ENCODE results near the gene SLC9A3.

The SLC9A3 gene

GRCh38 chr5:457195-457961 lies 66.9 kb downstream of the SLC9A3 start:
- ChIA-PET CTCF (interaction anchor here (0.9 to 4.4 kb wide), 4 partner anchors 8 to 139 kb away, joined by 3 to 37 read pairs (median 3); no protein-coding TSS in a partner anchor), POLR2A (no interaction called here)
- no peak overlapping the region for H3K4me3 ChIP-seq (ENCODE audit: low read depth, low read length)
- no peak for DNase-seq (ENCODE audit: low read depth, low spot score)
- TF ChIP-seq CTCF (IDR thresholded peaks at IDR 0.05; ENCODE audit: insufficient read depth, low read length, missing control alignments): no peak

- ChIA-PET CTCF (interaction anchor here (0.9 to 4.4 kb wide), 4 partner anchors 7 to 138 kb away, joined by 3 to 37 read pairs (median 3); no protein-coding TSS in a partner anchor), POLR2A (no interaction called here)
- no peak for TF ChIP-seq CTCF (IDR thresholded peaks at IDR 0.05; ENCODE audit: insufficient read depth, low read length, missing control alignments)
- no peak for DNase-seq (ENCODE audit: low read depth, low spot score)
- H3K4me3 ChIP-seq (ENCODE audit: low read depth, low read length): no peak overlapping the region
These were observed 67.7 kb downstream of the SLC9A3 start for GRCh38 chr5:456351-457194.

GRCh38 chr5:455806-456205 lies 68.4 kb downstream of the SLC9A3 start:
- TF ChIP-seq CTCF (IDR thresholded peaks at IDR 0.05; ENCODE audit: insufficient read depth, low read length, missing control alignments): no peak
- H3K4me3 ChIP-seq (ENCODE audit: low read depth, low read length): no peak overlapping the region
- ChIA-PET CTCF (interaction anchor here (4.4 kb wide), 1 partner anchor 10 kb away, joined by 37 read pairs; no protein-coding TSS in a partner anchor), POLR2A (no interaction called here)
- DNase-seq (ENCODE audit: low read depth, low spot score): no peak

- ChIA-PET CTCF (no interaction called here), POLR2A (no interaction called here)
- TF ChIP-seq CTCF (IDR thresholded peaks at IDR 0.05; ENCODE audit: insufficient read depth, low read length, missing control alignments): no peak
- DNase-seq (ENCODE audit: low read depth, low spot score): no peak
- no peak overlapping the region for H3K4me3 ChIP-seq (ENCODE audit: low read depth, low read length)
These were observed 69.3 kb downstream of the SLC9A3 start for GRCh38 chr5:454936-455335.

GRCh38 chr5:453725-454481 lies 70.3 kb downstream of the SLC9A3 start:
- TF ChIP-seq CTCF (IDR thresholded peaks at IDR 0.05; ENCODE audit: insufficient read depth, low read length, missing control alignments): no peak
- POLR2A ChIA-PET: no interaction called here
- CTCF ChIA-PET: no interaction called here
- DNase-seq (ENCODE audit: low read depth, low spot score): no peak
- H3K4me3 ChIP-seq (ENCODE audit: low read depth, low read length): no peak overlapping the region
